G401.6 (cell line): Measurements from ENCODE around the gene HSFX3.
"Not testable (repeated sequence)": the region's sequence is repeated elsewhere in the genome, so short reads cannot be mapped to it uniquely, and the experiment has no call there.

Experiments used
- FAIRE-seq: peaks from 2 replicates; lab custom pipeline; 2012; peaks lifted over from hg19 to GRCh38; lab: Jason Lieb, UNC

Gene HSFX3

DNA sequence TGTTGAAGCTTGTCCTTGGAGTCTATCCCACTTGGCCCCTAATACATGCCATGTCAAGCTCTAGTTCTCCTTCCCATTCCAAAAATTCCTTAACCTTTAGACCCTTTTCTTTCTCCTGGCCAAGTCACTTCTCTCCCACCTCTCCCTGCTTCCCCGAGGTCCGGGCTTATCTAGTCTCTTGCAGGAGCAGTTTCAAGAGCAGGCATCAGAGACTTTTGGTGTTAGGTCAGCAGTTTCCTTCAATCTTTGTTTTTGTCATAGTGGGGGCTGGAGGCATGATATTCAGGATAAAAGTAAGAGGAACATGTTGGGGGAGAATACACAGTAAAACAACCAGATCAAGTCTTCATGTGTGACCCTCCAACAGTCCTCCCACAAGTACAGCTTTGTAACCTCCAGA is 33.1 kb downstream of the HSFX3 start:
- no peak for FAIRE-seq

DNA sequence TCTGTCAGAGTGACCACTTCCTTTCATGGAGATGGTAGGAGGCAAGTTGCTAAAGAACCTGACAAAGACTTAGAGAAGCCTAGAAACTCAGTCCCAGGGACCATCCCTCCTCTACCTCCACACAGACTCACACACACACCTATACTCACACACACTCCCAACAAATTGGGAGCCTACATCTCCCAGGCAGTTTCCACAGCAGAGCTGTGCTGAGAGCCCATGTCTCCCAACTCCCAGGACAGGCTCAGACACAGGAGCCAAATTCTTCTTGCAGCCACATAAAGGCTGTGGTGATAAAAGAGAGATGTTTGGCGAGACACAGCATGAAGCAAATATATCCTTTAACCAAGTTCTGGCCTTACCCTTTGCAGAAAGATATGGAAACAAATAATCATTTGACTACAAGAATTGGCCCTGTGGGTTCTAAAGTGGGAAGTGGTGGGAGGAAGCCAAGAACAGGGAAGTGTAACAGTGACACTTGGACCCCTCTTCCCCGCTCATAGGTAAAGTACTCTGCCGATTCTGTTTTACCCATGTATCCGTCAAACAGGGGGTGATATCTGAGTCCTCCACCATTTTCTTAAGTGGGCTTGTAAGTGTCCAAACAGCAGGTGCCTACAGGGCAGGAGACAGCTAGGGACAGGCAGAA is 33.6 kb downstream of the HSFX3 start:
- no peak for FAIRE-seq

DNA sequence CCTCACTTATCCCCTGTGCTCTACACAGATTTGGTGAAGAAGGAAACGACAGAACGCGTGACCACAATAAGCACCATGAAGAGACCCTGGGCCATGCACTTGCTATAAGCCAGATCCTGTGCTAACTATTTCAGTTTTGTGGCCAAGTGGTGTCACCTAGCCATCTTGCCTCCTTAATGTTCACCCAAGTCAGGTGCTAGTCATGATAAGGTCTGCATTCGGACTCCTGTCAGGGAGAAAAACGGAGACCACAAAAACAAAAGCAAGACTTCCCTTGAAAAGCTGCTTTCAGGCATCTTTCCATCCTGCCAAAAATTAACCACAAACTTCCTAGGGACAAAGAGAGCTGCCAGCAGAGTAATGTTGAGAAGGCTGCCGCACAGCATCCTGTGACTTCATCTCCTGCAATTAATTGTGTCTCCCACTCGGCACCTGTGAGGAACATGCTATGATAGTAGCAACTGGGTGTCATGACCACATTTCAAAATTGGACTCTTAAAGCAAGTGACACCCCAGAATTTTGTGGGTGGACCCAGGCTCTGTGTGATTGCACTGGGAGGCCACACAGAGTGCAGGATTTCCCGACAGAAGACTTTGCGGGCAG is 35.8 kb downstream of the HSFX3 start:
- FAIRE-seq: no peak

GRCh38 chrX:149512225-149512885 is 37.4 kb downstream of the HSFX3 start:
- no peak for FAIRE-seq

- FAIRE-seq: no peak
Observed at GRCh38 chrX:149511081-149511480, 38.6 kb downstream of the HSFX3 start.

- no peak for FAIRE-seq
Observed at GRCh38 chrX:149510386-149510785, 39.3 kb downstream of the HSFX3 start.

DNA sequence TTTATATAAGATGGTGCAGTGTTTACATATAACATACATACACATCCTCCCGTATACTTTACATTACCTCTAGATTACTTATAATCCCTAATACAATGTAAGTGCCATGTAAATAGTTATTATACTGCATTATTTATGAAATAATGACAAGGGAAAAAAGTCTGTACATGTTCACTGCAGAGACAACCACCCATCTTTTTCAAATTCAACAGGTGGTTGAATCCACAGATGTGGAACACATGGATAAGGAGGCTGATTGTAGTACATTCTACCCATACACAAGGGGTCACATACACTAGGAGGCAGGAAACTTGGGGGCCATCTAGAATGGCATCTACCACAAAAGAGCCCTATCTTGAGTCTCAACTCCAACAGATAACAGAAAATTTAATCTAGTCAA is 41.3 kb downstream of the HSFX3 start:
- FAIRE-seq: no peak

DNA sequence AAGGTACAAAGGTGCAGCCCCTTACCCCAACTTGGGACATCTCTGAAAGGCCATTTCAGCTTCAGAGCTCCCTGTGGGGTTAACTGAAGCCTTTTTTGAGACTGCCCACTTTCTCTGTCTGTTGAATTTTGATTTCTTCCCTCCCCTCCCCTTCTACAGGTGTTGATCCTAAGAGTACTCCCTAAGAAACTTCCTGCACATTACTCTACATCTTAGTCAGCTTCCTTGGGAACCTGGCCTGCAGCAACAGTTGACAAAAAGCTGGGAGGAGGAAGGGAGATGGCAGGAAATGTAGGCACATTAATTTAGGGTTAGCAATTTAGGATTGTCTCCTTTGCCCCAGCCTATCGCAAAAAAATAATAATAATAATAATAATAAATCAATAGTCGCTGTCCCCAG is 43.4 kb downstream of the HSFX3 start:
- no peak for FAIRE-seq

DNA sequence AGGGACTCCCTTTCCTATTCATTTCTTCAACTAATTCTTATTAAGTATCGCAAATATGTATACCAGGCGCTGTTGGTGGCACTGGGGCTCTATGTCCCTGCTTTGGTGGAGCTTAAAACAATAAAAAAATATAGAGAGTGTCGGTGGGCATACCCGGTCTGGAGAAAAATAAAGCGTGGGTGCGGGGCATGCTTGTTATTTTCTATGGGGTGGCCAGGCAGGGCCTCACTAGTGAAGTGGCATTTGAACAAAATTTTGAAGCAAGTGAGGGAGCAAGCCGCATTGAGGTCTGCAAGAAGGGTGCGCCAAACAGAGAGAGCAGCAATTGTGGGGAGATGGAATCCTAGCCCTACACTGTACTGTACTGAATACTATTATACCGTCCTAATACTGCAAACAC is 44.1 kb downstream of the HSFX3 start:
- FAIRE-seq: no peak

- peak; percentile 92 for FAIRE-seq
Observed at GRCh38 chrX:149504915-149505651, 44.6 kb downstream of the HSFX3 start, which contains the start of gene IDS. TSS of gene IDS (minus strand) at chrX:149505306. CDS start at chrX:149505137, 169 bp downstream.

DNA sequence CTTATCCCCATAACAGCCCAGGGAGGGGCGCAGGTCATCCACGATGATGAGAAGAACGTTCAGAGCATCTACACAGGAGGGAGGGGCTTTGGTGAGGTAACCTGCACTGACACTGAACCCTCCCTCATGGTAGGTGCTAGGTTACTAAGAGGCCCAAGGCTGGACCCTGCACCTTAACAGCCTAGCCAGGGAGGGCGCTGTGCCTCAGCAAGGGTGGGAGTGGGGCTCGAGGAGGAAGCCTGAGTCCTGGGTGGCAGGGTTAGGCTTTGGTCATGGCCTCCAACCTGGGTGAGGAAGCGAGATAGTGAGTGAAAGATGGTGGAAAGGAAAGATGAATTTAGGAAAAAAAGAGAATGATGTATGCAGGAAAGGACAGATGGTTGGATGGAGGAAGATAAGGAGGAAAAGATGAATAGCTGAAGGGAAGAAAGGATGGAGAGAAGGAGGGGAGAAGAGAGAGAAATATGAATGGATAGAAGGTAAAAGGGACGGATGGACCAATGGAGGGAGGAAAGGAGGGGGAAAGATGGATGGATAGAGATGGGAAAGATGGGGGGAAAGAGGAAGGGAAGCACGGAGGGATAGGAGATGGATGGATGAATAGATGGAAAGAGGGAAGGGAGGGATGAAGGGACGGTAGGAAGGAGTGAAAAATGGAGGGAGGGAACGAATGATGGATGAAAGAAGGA is 45.4 kb downstream of the HSFX3 start:
- FAIRE-seq: no peak

GRCh38 chrX:149503446-149503845 is 46.3 kb downstream of the HSFX3 start:
- not testable (repeated sequence) for FAIRE-seq

GRCh38 chrX:149502923-149503322 is 46.8 kb downstream of the HSFX3 start:
- FAIRE-seq: not testable (repeated sequence)

GRCh38 chrX:149499766-149500165 is 50.0 kb downstream of the HSFX3 start:
- FAIRE-seq: no peak

DNA sequence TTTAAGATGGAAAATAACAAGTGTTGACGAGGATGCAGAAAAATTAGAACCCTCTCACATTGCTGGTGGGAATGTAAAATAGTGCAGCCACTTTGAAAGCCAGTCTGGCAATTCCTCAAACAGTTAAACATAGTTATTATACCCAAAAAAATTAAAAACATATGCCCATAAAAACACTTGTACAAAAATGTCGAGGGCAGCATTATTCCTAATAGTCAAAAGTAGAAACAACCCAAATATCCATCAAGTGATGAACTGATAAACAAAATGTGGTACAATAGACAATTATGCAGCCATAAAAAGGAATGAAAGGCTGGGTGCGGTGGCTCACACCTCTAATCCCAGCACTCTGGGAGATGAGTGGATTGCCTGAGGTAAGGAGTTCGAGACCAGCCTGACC is 51.0 kb downstream of the HSFX3 start:
- FAIRE-seq: no peak
